HG02840 (cell line): ENCODE data around the gene CD300H.
"Not testable (repeated sequence)": the region's sequence is repeated elsewhere in the genome, so short reads cannot be mapped to it uniquely, and the experiment has no call there.

Experiments used
- ATAC-seq: cut with Tn5 transposase; IDR thresholded peaks from one replicate; pipeline ENCODE4 v1.9.1; 2021; ENCODE audit warnings: mild to moderate bottlenecking, moderate library complexity, moderate number of reproducible peaks; ENCODE audit not compliant: unreplicated experiment, low FRiP score

CD300H gene

DNA sequence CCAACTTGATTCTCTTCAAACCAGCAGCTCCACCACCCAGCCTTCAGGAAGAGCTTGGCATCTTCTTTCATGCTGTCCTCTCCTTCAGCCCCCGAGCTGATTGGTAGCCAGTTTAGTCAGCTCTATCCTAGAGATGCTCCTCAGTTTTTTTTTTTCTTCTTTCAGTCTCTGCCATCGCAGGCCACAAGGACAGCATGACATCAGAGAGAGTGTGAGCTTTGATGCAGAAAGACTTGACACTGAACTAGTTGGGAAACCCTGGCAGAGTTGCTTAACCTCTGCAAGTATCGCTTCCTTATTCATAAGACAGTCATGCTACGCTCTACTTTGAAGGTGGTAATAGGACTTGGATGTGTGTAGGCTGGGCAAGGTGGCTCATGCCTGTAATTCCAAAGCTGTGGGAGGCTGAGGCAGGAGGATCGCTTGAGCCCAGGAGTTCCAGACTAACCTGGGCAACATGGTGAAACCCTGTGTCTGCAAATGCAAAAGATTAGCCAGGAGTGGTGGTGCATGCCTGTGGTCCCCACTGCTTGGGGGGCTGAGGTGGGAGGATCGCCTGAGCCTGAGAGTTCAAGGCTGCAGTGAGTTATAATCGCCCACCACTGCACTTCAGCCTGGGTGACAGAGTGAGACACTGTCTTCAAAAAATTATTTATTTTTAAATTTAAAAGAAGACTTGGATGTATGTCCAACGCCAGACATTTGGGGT, 38.7 kb downstream of the CD300H start:
- no peak for ATAC-seq

DNA sequence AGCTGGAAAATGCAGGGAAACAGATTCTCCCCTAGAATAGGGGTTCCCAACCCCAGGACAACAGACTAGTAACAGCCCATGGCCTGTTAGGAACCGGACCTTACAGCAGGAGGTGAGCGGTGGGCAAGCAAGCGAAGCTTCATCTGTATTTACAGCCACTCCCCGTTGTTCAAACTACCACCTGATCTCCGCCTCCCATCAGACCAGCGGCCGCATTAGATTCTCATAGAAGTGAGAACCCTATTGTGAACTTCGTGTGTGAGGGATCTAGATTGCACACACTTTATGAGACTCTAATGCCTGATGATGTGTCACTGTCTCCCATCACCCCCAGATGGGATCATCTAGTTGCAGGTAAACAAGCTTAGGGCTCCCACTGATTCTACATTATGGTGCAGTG, 39.6 kb downstream of the CD300H start:
- no peak for ATAC-seq

DNA sequence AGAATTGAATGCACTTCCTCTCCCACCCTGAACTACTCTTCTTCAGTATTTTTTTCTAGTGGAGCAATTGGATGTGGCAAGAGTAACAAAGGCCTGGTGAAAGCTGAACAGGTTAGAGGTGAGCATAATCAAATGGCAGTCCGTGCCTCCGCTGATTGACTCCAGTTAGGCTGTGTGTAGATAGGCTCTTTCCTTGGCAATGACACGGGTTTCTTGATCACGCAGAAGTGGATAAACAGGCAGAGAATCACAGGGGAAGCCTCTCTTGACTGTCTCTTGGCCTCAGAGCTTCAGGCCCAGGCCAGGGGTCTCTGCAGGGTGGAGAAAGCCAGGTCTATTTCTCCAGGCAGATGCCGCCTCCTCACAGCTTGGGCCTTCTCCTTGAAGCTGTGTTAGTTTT, 40.2 kb downstream of the CD300H start:
- ATAC-seq, result no peak

DNA sequence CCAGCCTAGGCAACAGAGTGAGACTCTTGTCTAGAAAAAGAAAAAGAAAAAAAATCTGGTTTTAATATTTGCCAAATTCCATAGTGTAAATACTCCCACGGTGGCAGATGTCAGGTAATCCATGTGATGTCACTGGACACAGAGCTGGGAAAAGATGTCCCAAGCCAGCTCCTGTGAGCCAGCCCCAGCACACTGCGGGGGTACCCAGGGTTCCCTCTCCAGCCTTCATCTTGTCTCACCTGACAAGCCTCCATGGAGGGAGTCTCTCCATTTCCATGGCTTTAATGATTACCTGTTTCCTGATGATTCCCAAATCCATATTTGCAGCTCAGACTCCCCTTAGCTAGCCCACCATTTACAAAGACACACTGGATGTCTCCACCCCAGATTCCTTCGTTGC, 40.6 kb downstream of the CD300H start:
- ATAC-seq, result no peak

DNA sequence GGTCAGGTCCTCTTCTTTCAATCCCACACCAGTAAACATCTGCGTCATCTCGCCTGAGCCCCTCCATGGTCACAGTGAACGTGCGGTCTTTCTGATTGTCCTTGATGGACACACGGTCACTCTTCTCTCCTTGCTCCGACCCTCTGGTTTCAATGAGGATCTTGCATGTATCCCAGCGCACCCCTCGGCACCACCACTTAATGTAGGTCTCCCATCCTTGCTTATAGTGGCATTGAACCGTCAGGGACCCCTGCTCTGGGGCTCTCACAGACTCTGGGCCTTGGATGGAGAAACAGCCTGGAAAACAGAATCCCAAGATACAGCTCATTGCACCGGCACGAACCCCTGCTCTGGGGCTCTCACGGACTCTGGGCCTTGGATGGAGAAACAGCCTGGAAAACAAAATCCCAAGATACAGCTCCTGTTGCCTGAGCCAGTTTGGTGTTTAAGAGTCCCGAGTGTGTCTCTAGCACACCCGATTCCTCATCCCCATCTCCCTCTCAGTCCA, 41.5 kb downstream of the CD300H start:
- ATAC-seq, result no peak

DNA sequence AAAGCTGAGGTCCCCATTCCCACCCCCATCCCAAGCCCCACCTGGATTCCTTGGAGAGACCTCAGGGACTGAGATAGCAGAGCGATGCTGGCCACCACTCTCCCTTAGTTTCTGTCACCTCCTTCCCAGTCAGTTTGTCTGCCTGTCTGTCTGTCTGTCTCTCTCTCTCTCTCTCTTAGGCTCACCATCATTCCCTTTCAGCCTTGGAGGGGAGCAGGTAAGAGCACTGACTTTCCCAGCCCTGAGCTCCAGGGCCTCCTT, 41.9 kb downstream of the CD300H start:
- no peak for ATAC-seq

DNA sequence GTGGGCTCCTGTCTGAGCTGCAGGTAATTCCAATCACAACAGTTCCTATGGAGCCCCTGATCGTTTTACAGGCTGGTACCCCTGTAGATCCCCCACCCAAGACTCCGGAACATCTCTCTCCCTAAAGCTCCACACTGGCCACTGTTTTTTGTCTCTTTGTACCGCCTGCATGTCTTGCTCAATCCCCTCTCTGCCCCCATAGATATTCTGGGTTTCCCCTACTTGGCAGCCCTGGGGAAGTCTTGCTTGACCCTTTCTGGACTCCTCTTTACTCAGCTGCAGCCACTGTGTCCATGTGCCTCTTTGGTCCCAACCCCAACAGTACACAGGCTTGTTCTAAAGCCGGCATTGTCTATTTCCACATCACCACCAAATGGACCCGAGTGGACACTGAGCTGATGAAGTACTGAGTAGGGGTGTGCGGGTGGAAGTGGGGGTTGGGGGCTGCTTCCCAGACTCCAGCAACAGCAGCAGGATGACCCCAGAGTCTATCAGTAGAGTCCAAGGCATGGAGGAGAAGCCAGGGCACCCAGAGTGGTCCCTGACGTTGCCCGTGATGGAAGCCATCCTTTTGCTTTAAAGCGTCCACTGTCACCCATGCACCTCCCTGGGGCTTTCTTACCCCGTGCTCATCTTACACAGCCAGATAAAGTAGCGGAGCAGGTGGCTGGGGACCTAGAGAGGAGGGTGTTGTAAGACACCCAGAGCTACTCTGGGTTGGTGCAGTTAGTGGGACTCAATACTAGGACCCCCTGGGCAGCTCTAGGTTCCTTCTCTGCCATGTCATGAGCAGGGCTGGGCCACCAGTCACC, 42.5 kb downstream of the CD300H start:
- no peak for ATAC-seq

DNA sequence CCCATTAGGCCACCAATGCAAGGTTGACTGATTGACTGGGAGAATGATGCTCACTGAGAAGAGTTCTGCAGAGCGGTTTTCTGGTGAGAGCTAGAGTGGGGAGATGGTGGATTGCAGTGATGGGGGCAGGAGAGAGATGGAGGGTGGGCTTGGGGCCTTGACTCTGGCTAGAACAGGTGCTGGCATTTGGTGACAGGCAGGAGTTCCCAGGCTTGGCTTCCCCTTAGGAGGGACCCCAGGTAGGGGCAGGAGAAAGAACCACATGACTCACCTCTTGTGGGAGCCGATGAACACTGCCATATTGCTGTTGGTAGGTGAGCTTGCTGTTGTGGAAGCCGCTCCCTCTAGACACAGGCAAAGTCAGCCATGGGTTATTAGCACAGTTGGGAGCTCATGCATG, 44.0 kb downstream of the CD300H start:
- no peak for ATAC-seq

DNA sequence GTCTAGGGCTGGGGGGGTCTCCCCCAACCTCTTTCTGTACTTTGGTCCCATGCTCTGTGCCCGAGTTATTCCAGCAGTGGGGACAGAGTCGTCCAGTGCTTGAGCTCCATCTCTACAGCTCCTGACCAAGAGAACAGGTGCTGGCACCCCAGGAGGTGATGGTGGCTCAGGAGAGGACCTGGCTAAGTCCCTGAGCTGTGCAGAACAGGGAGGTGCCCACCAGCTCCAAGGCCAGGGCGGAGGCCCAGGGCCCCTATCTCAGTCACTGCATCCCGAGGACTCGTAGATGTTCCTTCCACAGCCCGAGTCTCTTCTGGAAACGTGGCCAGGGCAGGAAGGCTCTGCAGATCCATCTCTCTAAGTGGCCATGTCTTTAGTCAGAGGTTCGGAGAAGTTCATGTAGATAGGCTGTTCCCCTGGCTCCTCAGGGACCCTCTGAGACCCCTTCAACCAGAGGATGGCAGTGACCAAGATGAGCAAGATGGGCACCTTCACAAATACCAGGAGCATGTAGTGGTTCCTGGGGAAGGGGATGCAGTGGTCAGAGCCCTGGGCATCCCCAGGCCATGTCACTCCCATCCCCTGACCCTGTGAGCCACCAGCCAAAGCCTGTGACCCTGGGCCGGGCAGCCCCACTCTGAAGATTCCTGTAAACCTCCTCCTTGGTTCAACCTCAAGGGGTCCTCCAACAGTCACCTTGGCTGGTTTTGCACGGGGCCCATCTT, 44.8 kb downstream of the CD300H start:
- no peak for ATAC-seq

DNA sequence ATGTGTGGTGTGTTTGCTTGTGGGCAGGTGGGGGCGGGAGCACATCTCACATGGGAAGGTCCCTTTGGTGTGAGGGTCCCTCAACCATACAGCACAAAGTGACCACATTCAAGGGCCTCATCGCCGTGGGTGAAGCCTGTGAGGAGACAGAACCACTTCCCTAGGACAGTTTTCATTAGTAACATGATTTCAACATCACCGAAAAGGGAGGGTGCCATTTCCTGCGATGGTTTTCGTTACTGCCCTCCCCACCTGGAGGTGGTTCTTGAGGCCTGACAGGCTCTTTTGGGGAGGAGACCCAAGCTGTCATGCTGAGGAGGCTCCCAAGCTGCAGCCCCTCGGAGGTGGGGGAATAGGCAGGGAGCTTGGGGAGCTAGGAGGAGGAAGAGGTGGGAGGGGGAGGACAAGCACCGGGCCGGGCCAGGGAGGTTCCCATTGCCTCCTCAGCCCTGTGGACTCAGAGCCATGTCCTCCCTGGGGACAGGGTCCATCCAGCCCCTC, 45.6 kb downstream of the CD300H start:
- no peak for ATAC-seq

DNA sequence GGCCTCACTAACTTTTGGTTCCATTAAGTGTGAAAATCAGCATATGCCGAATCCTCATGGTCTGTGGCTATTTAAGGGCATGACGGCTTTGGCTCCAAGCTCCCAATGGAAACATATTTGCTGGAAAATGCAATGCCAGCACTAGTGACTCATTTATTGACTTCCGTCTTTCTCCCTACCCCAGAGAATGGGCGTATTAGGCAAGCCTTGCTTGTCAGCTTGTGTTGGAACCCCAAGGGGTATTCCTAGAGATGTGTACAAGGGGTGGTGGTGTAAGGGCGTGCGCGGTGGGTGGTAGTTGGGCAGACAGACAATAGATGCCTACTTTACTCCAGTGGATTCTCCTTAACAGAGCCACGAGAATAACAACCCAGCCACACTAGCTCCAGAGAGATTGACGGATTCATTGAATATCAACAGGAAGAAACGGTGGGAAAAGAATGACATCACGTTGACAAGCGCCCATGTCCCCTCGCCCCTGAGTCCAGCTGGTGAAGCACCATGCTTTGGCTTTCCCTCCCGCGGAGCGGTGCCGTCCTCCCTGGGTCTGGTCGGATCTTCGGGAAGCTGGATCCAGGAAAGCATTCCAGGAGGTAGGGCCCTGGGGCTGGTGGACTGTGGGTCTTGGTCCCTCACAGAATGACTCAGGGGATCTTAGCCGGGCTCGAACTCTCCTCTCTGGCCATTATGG, 46.4 kb downstream of the CD300H start:
- ATAC-seq, result no peak

DNA sequence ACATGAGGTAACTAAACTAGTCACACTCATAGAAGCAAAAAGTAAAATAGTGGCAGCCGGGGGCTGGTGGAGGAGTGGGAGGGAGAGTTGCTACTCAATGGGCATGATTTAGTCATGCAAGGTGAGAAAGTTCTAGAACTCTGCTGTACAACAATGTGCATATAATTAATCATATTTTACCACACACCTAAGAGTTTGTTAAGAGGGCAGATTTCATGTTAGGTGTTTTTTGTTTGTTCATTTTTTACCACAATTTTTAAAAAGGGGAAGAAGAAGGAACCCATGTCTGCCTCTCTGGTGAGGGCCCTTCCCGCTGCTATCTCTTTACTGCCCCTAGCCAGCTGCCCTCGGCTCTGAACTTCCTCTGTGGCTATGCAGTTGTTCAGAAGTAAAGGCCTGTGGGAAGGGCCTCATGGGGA, 47.3 kb downstream of the CD300H start:
- no peak for ATAC-seq

DNA sequence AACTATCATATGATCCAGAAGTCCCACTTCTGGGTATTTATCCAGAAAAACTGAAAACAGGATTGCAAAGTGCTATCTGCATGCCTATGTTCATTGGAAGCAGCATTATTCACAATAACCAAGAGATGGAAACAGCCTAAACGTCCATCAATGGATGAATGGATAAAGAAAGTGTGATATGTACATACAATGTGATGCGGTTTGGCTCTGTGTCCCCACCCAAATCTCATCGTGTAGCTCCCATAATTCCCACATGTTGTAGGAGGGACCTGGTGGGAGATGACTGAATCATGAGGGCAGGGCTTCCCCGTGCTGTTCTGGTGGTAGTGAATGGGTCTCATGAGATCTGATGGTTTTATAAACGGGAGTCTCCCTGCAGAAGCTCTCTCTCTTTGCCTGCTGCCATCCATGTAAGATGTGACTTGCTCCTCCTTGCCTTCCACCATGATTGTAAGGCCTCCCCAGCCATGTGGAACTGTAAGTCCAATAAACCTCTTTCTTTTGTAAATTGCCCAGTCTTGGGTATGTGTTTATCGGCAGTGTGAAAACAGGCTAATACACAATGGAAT, 48.8 kb downstream of the CD300H start:
- ATAC-seq, result not testable (repeated sequence)

DNA sequence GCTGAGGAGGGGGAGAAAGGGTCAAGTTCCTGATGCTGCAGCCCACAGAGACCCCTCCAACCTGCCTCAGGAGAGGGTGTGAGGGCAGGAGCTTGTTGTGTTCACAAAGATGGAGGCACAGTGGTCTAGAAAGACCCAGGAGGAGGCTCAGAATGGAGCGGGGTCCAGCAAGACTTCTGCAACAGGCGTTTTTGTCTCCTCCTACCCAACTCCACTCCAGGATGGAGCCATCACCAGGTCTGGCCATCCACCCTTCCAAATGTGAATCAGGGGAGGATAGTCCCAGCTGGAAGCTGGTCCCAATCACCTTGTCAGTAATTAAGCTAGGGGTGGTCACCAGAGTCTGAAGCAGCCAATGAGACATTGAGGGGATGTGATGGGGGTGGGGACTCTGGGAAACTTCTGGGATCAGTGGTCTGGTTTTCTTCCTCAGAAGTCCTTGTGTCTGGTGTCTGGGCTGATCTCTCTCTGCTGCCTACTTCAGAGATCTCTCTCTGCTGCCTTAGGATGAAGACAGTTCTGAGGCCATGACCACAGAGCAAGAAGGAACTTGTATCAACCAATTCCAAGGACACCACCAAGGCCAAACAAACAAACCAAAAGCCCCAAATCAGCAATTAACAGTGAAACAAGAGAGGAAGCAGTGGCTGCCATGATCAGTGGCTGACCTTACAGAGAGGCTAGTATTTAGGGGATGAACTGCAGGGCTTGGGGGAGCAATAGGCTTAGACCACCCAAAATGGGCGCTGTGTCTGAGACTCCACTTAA, 50.6 kb downstream of the CD300H start:
- ATAC-seq, result no peak

DNA sequence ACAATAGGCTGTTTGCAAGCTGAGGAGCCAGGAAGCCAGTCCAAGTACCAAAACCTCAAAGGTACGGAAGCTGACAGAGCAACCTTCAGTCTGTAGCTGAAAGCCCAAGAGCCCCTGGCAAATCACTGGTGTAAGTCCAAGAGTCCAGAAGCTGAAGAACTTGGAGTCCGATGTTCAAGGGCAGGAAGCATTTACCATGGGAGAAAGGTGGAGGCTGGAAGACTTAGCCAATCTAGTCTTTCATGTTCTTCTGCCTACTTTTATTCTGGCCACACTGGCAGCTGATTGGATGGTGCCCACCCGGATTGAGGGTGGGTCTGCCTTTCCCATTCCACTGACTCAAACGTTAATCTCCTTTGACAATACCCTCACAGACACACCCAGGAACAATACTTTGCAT, 51.4 kb downstream of the CD300H start:
- ATAC-seq, result no peak

DNA sequence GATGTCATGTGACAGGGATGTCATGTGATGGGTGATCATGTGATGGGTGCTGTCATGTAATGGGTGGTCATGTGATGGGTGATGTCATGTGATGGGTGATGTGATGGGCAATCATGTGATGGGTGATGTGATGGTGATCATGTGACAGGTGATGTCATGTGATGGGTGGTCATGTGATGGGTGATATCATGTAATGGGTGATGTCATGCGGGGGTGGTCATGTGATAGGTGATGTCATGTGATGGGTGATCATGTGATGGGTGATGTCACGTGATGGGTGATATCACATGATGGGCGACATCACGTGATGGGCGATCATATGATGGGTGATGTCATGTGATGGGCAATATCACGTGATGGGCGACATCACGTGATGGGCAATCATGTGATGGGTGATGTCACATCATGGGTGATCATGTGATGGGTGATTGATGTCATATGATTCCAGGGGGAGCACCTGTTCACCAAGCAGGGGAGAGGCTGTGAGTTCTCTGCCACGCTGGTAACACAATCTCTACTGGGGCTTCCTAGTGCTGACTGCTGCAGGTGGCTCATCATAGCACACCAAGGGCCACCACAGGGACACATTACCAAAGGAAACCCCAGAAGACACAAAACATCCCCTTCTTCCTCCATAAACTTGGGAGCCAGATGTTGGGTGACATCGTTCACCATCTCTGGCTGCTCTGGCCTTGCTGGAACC, 52.5 kb downstream of the CD300H start:
- no peak for ATAC-seq

DNA sequence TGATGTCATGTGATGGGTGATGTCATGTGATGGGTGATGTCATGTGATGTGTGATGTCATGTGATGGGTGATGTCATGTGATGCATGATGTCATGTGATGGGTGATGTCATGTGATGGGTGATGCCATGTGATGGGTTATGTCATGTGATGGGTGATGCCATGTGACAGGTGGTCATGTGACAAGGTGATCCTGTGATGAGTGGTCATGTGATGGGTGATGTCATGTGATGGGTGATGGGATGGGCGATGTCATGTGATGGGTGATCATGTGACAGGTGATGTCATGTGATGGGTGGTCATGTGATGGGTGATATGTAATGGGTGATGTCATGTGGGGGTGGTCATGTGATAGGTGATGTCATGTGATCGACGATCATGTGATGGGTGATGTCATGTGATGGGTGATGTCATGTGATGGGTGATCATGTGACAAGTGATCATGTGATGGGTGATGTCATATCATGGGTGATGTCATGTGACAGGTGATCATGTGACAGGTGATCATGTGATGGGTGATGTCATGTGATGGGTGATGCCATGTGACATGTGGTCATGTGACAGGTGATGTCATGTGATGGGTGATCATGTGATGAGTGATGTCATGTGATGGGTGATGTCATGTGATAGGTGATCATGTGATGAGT, 53.2 kb downstream of the CD300H start:
- ATAC-seq, result no peak

DNA sequence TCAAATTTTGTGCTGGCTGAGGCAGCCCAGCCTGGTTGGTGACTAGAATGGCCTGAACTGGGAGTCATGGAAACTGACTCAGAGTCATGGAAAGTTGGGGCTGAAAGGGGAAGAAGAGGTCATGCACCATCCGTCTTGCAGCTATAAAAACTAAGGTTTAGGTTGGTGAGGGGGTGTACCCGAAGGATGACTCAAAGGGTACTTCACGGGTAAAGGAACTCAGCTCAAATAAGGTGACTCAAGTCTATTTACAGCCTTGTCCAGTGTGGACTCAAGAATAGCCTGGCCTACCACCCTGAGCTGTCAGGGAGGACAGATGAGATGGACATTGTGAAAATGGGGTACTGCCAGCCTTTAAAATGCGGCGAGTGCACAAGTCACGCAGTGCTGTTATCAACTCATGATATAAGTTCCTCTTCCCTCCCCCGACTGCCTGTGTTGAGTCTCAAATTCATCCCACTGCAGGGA, 54.7 kb downstream of the CD300H start:
- no peak for ATAC-seq
